HG03469 (cell line): ENCODE results near the gene TAS1R1.

Experiments used
- ATAC-seq: cut with Tn5 transposase; IDR thresholded peaks from one replicate; pipeline ENCODE4 v1.9.1; 2021; ENCODE audit warnings: mild to moderate bottlenecking, moderate library complexity, moderate number of reproducible peaks; ENCODE audit not compliant: unreplicated experiment

The TAS1R1 gene

DNA sequence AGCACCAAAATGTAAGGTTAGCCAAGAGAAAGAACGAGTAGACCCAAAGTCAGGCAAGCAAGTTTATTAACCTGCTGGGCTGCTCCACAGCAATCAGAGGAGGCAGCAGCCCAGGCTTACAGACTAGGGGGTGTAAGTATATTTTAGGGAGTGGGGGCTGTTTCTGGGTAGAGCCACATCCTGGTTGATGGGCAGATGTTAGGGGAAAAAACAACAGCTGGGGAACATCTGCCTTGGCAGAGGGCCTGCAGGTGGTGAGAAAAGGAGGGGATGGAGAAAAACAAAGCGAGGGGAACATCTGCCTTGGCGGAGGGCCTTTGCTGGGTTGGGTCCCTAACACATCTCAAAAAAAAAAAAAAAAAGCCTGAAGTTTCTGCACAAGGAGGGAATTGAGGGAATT lies 15.0 kb downstream of the TAS1R1 start:
- ATAC-seq, result no peak

DNA sequence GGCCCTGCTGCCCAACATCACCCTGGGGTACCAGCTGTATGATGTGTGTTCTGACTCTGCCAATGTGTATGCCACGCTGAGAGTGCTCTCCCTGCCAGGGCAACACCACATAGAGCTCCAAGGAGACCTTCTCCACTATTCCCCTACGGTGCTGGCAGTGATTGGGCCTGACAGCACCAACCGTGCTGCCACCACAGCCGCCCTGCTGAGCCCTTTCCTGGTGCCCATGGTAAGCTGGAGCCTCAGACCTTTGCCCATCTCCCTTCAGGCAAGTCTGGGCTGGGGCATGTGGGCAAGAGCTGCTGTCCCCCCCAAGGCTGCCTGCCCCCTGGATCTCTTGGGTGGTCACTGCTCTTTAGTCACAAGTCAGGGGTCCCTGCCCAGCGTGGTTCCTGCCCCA lies 15.9 kb downstream of the TAS1R1 start:
- no peak for ATAC-seq

DNA sequence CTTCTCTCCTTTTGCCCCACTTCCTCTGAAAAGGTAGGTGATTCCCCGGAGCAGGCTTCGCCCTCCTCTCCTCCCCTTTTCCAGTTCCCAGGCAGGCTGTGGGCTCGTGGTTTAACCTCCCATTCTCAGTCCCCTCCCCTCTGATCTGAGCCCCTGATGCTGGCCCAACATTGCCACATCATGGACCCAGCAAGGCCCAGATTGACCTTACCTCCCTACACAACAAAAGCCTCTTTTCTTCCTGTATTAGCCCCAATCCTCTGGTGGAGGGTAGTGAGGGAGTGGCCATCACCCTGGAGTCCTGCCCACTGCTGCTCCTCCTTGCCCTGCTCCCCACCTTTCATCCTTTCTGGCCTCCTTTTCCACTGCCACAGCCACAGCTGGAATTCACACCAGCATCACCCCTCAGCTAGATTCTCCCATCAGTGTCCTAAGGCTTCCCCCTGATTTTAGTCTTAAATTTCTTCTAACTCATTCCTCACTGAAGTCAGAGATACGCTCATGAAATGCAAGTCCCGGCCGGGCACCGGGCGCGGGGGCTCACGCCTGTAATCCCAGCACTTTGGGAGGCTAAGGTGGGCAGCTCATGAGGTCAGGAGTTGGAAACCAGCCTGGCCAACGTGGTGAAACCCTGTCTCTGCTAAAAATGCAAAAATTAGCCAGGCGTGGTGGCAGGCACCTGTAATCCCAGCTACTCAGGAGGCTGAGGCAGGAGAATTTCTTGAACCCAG lies 17.7 kb downstream of the TAS1R1 start:
- ATAC-seq, result no peak

DNA sequence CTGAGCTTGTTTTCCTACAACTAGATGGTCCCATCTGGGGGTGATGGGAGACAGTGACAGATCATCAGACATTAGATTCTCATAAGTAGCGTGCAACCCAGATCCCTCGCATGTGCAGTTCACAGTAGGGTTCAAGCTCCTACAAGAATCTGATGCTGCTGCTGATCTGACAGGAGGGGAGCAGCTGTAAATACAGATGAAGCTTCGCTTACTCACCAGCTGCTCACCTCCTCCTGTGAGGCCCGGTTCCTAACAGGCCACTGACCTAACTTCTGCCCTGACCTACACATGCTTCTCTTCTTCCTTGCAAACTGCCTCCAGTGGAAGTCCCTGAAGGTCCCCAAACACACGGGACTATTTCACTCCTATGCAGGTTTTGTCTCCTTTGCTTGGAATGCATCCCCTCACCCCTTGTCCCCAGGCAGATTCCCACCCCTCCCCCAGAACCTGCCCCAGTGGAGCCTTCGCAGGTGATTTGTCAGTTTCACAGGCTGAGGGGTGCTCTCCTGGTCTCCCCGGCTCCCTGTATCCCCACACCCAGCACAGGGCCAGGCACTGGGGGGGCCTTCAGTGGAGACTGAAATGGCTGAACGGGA lies 19.0 kb downstream of the TAS1R1 start:
- ATAC-seq, result no peak

DNA sequence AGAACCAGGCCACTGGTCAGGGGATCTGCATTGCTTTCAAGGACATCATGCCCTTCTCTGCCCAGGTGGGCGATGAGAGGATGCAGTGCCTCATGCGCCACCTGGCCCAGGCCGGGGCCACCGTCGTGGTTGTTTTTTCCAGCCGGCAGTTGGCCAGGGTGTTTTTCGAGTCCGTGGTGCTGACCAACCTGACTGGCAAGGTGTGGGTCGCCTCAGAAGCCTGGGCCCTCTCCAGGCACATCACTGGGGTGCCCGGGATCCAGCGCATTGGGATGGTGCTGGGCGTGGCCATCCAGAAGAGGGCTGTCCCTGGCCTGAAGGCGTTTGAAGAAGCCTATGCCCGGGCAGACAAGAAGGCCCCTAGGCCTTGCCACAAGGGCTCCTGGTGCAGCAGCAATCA lies 19.7 kb downstream of the TAS1R1 start:
- no peak for ATAC-seq

DNA sequence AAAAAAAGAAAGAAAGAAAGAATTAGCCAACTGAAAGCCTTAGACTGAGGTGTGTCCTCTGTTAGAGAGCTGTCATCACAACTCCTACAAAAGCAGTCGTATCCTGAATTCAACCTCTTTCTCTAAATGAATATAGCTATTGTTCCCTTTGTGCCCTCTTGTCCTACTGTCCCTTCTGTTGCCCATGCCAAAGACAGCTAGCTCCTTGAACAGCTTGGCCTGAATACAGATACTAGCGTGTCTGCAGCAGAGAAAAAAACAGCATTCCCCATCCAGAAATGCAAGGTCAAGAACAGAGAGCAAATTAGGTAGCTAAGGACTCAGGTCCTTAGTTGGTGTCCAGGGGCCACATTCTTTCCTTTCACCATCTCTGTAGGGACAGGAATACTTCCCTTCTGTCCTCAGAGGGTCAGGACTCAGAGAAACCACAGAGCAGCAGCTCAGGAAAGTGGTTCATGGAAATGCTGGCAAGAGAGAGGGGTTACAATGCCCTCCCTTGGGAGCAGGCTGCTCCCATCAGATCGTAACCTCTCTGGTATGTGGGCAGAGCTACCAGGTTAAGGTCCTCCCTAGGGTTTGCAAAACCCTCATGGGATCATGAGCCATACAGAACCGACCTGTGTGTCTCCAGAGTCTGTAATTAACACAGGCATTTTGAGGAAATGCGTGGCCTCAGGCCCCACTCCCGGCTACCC lies 22.9 kb downstream of the TAS1R1 start:
- no peak for ATAC-seq

DNA sequence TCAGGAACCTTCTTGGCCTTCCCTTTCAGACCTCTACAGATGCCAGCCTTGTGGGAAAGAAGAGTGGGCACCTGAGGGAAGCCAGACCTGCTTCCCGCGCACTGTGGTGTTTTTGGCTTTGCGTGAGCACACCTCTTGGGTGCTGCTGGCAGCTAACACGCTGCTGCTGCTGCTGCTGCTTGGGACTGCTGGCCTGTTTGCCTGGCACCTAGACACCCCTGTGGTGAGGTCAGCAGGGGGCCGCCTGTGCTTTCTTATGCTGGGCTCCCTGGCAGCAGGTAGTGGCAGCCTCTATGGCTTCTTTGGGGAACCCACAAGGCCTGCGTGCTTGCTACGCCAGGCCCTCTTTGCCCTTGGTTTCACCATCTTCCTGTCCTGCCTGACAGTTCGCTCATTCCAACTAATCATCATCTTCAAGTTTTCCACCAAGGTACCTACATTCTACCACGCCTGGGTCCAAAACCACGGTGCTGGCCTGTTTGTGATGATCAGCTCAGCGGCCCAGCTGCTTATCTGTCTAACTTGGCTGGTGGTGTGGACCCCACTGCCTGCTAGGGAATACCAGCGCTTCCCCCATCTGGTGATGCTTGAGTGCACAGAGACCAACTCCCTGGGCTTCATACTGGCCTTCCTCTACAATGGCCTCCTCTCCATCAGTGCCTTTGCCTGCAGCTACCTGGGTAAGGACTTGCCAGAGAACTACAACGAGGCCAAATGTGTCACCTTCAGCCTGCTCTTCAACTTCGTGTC lies 23.7 kb downstream of the TAS1R1 start:
- no peak for ATAC-seq

DNA sequence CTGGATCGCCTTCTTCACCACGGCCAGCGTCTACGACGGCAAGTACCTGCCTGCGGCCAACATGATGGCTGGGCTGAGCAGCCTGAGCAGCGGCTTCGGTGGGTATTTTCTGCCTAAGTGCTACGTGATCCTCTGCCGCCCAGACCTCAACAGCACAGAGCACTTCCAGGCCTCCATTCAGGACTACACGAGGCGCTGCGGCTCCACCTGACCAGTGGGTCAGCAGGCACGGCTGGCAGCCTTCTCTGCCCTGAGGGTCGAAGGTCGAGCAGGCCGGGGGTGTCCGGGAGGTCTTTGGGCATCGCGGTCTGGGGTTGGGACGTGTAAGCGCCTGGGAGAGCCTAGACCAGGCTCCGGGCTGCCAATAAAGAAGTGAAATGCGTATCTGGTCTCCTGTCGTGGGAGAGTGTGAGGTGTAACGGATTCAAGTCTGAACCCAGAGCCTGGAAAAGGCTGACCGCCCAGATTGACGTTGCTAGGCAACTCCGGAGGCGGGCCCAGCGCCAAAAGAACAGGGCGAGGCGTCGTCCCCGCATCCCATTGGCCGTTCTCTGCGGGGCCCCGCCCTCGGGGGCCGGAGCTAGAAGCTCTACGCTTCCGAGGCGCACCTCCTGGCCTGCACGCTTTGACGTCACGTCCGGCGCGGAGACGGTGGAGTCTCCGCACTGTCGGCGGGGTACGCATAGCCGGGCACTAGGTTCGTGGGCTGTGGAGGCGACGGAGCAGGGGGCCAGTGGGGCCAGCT lies 24.4 kb downstream of the TAS1R1 start, which contains the start of gene ZBTB48:
Gene ZBTB48 (plus strand): TSS at position 621 of the 745 bp plus-strand sequence. CDS start 616 bp downstream, outside the sequence.
- ATAC-seq, result peak; percentile 94

DNA sequence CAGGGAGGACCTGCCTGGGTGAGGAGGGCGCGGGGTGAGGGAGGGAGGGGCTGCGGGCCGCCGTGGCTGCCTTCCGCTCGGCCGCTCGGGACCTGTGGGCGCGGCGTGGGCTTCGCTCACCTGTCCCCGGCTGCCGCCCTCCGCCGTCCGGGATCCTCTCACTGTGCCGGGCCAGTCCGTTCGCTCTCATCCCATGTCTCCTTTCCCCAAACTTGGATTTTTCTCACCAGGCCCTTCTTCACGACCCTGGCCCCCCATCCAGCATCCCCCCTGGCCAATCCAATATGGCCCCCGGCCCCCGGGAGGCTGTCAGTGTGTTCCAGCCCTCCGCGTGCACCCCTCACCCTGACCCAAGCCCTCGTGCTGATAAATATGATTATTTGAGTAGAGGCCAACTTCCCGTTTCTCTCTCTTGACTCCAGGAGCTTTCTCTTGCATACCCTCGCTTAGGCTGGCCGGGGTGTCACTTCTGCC lies 25.0 kb downstream of the TAS1R1 start:
- ATAC-seq, result peak; percentile 5

DNA sequence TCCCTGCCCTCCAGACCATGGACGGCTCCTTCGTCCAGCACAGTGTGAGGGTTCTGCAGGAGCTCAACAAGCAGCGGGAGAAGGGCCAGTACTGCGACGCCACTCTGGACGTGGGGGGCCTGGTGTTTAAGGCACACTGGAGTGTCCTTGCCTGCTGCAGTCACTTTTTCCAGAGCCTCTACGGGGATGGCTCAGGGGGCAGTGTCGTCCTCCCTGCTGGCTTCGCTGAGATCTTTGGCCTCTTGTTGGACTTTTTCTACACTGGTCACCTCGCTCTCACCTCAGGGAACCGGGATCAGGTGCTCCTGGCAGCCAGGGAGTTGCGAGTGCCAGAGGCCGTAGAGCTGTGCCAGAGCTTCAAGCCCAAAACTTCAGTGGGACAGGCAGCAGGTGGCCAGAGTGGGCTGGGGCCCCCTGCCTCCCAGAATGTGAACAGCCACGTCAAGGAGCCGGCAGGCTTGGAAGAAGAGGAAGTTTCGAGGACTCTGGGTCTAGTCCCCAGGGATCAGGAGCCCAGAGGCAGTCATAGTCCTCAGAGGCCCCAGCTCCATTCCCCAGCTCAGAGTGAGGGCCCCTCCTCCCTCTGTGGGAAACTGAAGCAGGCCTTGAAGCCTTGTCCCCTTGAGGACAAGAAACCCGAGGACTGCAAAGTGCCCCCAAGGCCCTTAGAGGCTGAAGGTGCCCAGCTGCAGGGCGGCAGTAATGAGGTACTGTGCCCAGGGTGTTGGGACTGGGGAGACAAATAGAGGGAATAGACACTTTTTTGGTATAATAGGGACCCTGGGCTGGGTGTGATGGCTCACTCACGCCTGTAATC lies 25.7 kb downstream of the TAS1R1 start:
- ATAC-seq, result no peak

DNA sequence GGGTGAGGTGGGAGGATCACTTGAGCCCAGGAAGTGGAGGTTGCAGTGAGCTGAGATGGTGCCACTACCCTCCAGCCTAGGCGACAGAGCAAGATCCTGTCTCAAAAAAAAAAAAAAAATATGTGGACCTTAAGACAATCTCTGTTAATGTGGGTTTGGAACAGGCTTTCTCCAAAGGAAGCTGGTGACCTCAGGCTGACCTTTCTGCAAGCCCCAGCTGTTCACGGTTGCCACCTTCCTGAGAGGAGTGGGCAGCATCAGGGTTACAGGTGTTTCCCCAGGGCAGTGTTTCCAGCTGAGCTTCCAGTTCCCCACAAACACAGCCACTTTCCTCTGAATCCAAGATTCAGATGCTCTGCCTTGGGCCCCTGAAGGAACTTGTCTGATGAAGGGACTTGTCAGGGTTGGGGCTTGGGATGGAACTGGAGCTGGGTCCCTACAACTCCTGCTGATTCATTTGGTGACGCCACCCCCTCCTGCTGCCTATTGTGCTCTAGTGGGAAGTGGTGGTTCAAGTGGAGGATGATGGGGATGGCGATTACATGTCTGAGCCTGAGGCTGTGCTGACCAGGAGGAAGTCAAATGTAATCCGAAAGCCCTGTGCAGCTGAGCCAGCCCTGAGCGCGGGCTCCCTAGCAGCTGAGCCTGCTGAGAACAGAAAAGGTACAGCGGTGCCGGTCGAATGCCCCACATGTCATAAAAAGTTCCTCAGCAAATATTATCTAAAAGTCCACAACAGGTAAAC lies 26.6 kb downstream of the TAS1R1 start:
- no peak for ATAC-seq

DNA sequence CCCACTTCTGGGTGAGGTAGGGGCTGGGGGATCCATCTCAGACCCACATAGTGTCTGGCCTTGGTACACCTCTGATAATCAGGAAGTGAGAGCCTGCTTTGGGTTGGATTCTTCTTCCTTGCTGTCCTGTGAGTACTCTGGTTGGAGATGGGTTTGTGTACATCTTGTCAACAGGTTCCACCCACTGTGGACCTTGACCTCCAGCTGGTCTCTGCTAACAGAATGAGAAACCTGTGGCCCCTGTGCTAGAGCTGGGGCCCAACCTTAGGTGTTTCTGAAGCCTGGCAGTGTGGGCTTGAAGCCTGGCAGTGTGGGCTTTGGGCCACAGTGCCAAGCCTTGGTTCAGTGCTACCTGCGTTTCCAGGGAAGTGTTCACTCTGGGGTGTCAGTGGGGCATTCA lies 27.3 kb downstream of the TAS1R1 start:
- ATAC-seq, result no peak

DNA sequence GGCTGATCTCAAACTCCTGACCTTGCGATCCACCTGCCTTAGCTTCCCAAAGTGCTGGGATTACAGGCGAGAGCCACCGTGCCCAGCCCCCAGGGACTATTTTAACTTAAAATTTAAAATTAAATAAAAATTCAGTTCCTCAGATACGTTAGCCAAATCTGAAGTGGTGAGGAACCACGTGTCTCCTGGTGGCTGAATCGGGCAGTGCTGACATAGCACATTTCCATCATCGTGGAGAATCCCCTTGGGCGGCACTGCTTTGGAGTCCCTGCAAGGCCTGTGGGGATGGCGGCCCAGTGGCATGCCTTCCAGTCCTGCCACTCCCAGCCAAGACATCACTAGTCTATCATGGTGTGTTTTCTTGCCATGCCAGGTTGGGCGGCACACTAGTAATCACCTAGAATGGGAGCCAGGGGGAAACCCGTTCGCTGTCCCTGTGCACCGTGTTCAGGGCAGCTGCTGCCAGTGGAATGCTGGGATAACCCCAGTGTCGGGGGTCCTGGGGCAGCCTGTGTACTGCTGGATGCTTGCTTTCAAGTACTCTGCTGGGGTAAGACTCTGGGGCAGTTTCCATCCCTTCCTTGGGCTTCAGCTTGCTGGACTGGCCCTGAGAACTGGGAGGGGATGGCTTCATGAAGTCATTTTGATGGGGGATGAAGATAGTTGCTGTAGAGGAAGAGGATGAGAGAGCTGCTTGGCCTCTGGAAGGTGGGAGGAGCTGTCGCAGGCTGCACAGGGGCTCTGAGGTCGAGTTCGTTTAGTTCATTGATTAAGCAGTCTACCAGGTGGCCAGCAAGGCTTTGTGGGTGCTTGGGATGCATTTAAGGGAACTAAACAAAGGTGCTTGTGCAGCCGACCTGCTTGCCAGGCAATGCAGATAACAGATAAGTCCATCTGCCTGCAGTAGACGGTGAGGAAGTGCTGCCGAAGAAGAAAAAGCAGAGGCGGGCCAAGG lies 29.3 kb downstream of the TAS1R1 start:
- no peak for ATAC-seq

DNA sequence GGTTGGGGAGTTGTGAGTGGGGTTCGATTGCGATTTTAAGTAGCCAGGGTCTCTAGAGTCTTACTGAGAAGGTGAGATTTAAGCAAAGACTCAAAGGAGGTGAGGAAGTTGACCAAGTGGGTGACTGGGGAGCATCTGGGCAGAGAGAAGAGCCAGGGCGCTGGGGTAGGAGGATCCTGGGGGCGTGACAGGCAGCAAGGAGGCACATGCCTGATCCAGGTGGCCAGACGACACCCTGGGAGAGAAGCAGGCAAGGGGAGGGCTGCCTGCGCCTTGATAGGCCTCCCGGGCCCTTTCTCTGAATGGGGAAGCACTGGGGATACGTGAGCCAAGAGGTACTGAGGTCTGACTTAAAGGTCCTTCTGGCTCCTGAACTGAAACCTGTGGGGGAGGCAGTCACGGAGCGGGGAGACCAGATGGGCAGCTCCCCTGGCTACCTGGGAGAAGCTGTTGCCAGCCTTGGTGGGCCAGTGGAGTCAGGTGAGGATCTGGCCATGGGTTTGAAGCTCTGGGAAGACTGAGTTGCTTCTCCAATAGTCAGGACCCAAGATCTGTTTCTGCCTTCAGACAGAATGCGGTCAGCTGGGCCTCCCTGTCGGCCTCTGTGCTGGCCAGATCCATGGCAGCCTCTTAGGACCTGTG lies 30.1 kb downstream of the TAS1R1 start:
- no peak for ATAC-seq

DNA sequence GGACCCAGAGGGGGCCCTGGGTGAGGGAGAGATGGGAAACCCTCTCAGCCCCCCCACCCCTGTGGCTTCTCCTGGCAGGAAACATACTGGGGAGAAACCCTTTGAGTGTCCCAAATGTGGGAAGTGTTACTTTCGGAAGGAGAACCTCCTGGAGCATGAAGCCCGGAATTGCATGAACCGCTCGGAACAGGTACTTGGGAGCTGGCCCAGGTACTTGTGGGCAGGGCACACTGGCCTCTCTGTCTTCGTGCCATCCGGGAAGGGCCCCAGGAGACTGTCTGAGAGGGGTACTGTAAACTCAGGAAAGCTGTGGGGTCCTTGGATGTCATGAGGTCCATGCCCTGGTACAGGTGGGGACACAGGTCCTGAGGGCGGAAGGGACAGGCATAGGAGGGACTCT lies 30.7 kb downstream of the TAS1R1 start:
- ATAC-seq, result no peak

DNA sequence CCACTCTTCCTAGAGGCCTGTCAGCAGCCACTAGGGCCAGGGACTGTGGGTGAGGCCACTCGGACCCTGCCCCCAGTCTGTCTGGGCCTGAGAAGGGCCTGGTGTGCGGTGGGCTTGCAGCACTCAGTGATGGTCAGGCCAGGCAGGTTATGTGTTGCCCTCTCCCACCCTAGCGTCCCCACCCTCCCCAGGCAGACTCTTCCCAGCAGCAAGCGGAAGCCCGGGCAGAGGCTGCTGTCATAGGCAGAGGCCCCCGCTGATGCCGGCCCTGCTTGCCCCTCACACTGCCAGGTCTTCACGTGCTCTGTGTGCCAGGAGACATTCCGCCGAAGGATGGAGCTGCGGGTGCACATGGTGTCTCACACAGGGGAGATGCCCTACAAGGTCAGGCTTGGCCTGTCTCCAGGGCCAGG lies 31.3 kb downstream of the TAS1R1 start:
- ATAC-seq, result no peak

DNA sequence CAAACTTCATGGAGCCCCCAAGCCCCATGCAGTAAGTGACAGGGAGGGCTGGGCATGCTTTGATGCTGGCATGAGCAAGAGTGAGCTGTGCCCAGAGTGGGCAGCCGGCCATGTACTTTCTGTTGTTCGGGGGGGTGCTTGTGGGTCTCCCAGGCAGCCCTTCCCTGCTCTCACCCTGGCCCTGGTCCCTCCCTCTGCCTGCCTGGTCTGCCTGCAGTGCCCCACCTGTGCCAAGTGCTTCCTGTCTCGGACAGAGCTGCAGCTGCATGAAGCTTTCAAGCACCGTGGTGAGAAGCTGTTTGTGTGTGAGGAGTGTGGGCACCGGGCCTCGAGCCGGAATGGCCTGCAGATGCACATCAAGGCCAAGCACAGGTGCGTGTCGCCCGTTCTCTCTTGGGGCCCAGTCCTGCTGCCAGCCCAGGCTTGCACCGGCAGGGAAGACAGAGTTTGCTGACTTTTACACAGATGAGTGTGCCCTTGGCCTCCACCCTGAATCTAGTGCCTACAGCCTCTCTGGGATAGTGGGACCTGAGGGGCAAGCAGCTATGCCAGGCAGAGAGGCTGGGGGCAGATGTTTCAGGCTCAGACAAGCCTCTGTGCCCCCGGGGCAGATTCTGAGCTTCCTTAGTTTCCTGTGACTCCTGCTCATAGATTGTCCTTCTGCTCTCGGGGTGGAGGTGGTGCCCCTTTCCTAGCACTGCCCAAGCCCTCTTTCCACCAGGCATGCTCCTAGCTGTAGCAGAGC lies 32.3 kb downstream of the TAS1R1 start:
- no peak for ATAC-seq
